GM13977 (cell line): ENCODE data around the gene ZEB1.
"Not testable (repeated sequence)": the region's sequence is repeated elsewhere in the genome, so short reads cannot be mapped to it uniquely, and the experiment has no call there.

Source experiments
- DNase-seq: peaks from one replicate; pipeline ENCODE4 v3.0.0; 2012; ENCODE audit warnings: low spot score
- in situ Hi-C: fragments of 300-500 bp; cut with MboI; formaldehyde crosslinking; loops from one replicate; pipeline ENCODE4 v1.12.0; 2022; ENCODE audit warnings: low sequenced_read_pairs, low pct_unique_long_range_greater_than_20kb, mixed read lengths, inconsistent platforms; ENCODE audit not compliant: unreplicated experiment
- TF ChIP-seq, protein P1 (sequence below): IDR thresholded peaks from 2 replicates; pipeline ENCODE4 v1.5.1; 2012; ENCODE audit warnings: mild to moderate bottlenecking, control low read depth; ENCODE audit not compliant: insufficient read depth; ENCODE audit errors: extremely low read depth, missing control alignments

ZEB1 gene

GRCh38 chr10:31347705-31348104 lies 28.7 kb downstream of the ZEB1 start:
- in situ Hi-C loops, result no loop called here
- no peak for DNase-seq
- TF ChIP-seq, protein P1, sequence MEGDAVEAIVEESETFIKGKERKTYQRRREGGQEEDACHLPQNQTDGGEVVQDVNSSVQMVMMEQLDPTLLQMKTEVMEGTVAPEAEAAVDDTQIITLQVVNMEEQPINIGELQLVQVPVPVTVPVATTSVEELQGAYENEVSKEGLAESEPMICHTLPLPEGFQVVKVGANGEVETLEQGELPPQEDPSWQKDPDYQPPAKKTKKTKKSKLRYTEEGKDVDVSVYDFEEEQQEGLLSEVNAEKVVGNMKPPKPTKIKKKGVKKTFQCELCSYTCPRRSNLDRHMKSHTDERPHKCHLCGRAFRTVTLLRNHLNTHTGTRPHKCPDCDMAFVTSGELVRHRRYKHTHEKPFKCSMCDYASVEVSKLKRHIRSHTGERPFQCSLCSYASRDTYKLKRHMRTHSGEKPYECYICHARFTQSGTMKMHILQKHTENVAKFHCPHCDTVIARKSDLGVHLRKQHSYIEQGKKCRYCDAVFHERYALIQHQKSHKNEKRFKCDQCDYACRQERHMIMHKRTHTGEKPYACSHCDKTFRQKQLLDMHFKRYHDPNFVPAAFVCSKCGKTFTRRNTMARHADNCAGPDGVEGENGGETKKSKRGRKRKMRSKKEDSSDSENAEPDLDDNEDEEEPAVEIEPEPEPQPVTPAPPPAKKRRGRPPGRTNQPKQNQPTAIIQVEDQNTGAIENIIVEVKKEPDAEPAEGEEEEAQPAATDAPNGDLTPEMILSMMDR, result no peak

GRCh38 chr10:31350891-31351290 lies 31.9 kb downstream of the ZEB1 start:
- no peak for DNase-seq
- in situ Hi-C loops, result no loop called here
- TF ChIP-seq, protein P1, result no peak

DNA sequence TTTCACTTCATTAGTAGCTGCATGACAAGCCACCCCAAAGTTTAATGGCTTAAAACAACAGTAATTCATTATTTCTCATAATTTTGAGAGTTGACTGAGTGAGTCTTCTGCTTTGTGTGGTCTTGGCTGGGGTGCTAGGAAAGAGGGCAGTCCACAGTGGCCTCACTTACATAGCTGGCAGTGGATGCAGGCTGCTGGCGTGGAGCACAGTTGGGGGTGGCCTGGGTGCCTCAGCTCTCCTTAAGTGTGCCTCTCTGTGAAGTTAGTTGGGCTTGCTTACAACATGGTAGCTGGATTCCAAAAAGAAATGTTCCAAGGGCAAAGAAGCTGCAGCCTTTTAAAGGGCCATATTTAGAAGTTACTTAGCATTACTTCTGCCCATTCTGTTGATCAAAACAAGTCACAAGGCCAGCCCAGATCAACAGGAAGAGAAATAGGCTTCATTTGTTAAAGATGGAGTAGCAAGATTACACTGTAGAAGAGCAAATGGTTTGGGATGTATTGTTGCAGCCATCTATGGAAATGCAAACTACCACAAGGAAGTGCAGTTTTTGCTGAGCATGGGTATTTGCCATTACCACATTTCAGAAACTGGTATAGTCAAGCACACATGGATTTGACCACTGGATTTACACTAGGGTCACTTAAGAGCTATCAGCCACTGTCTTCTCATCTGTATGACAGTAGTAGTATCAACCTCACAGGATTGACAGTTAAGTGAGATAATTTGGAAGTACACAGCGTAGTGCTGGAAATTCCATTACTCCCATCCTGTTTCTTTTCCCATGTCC lies 33.6 kb downstream of the ZEB1 start:
- TF ChIP-seq, protein P1, result no peak
- in situ Hi-C loops, result no loop called here
- no peak for DNase-seq

- TF ChIP-seq, protein P1, result peak; percentile 32
- in situ Hi-C loops, result no loop called here
- peak; percentile 61 for DNase-seq
Observed at GRCh38 chr10:31353574-31353973, 34.6 kb downstream of the ZEB1 start.

DNA sequence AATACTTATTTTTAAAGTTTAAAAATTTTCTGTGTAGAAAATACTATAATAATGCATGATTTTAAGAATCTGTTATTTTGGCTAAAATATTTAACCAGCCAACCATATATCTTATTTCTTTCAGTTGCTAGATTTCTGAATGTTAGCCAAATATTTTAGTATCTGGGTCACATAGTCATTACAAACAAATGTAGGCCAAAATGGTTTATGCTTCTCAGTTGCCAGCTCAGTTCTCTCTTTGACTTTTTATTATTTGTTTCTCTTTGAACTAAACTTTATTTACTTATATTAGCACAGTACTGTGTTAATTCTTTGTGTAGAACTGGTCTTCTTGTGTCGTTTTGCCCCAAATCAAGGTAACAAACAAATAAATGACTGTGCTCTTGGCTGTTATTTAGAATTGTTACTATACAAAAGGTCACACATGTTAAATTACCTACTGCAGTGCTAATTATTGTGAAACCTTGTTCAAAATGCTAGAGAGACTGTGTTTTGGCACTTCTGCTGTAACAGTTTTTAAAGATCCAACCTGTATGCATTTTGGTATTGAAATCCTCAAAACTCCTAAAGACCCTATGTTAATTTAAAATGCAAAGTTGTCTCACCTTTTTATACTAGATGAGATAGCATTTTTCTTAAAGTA lies 39.8 kb downstream of the ZEB1 start:
- TF ChIP-seq, protein P1, result no peak
- in situ Hi-C loops, result no loop called here
- DNase-seq, result no peak

DNA sequence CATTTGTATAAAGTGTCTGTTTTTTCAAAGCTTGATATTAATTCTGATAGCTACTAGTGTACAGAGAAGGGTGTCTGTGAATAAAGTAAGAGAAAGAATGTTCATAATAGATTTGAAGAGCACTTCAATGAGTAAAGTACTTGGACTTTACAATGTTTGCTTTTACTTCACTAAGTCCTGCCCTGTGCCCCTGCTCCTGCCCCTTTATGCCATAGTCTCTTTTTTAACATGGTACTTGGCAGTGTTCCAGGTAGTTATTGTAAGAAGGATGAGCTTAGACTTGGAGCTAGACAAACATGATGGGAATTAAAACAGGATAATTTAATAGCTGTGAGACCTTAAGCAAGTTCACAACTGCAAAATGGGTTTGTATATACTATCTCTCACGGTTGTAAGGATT lies 41.0 kb downstream of the ZEB1 start:
- in situ Hi-C loops, result no loop called here
- DNase-seq, result no peak
- TF ChIP-seq, protein P1, result no peak

DNA sequence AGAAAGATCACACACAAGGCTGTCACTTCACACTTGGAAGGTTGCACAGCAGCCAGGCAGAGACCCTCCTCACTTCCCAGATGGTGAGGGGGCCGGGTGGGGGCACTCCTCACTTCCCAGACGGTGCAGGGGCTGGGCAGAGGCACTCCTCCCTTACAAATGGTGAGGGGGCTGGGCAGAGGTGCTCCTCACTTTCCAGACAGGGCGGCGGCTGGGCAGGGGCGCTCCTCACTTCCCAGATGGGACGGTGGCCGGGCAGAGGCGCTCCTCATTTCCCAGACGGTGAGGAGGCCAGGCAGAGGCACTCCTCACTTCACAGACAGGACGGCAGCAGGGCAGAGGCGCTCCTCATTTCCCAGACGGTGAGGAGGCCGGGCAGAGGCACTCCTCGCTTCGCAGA lies 42.5 kb downstream of the ZEB1 start:
- in situ Hi-C loops, DNase-seq: not testable (repeated sequence)
